HG02970 (cell line): ENCODE results near the gene PAK3.

Experiments used
- ATAC-seq: cut with Tn5 transposase; IDR thresholded peaks from one replicate; pipeline ENCODE4 v1.9.1; 2021; ENCODE audit warnings: mild to moderate bottlenecking, moderate library complexity, moderate number of reproducible peaks; ENCODE audit not compliant: unreplicated experiment, low FRiP score

The PAK3 gene

GRCh38 chrX:111095974-111096895 is at the start of gene PAK3:
Gene PAK3 (plus strand): TSS chrX:111096191. CDS start chrX:111123104, 26,913 bp downstream.
- ATAC-seq, result no peak

GRCh38 chrX:111047575-111047974 is 48.4 kb upstream of the PAK3 start:
- no peak for ATAC-seq

- ATAC-seq, result no peak
Measured at GRCh38 chrX:111052478-111052877, 43.5 kb upstream of the PAK3 start.

GRCh38 chrX:111071542-111072277 is 24.3 kb upstream of the PAK3 start:
- no peak for ATAC-seq

- ATAC-seq, result no peak
Measured at GRCh38 chrX:111083081-111083480, 12.9 kb upstream of the PAK3 start.

GRCh38 chrX:111086591-111087006 is 9.4 kb upstream of the PAK3 start:
- no peak for ATAC-seq

GRCh38 chrX:111088628-111089027 is 7.4 kb upstream of the PAK3 start:
- no peak for ATAC-seq

GRCh38 chrX:111090458-111090857 is 5.5 kb upstream of the PAK3 start:
- ATAC-seq, result no peak

- no peak for ATAC-seq
Measured at GRCh38 chrX:111098874-111099273, 2.9 kb downstream of the PAK3 start.

GRCh38 chrX:111100191-111100590 is 4.2 kb downstream of the PAK3 start:
- ATAC-seq, result no peak

- no peak for ATAC-seq
Measured at GRCh38 chrX:111101580-111101979, 5.6 kb downstream of the PAK3 start.

- ATAC-seq, result no peak
Measured at GRCh38 chrX:111102636-111103035, 6.6 kb downstream of the PAK3 start.

GRCh38 chrX:111103246-111103645 is 7.3 kb downstream of the PAK3 start:
- ATAC-seq, result no peak

- ATAC-seq, result no peak
Measured at GRCh38 chrX:111110098-111110775, 14.2 kb downstream of the PAK3 start.

GRCh38 chrX:111114806-111115205 is 18.8 kb downstream of the PAK3 start:
- no peak for ATAC-seq

- ATAC-seq, result no peak
Measured at GRCh38 chrX:111116666-111117065, 20.7 kb downstream of the PAK3 start.

GRCh38 chrX:111119341-111119740 is 23.4 kb downstream of the PAK3 start:
- ATAC-seq, result no peak

- ATAC-seq, result no peak
Measured at GRCh38 chrX:111123125-111123524, 27.1 kb downstream of the PAK3 start.

GRCh38 chrX:111123606-111124179 is 27.7 kb downstream of the PAK3 start:
- no peak for ATAC-seq

- no peak for ATAC-seq
Measured at GRCh38 chrX:111124418-111124817, 28.4 kb downstream of the PAK3 start.

- ATAC-seq, result no peak
Measured at GRCh38 chrX:111127038-111127437, 31.0 kb downstream of the PAK3 start.
